ENCODE data around the gene ADGRG4. TPM values are rescaled to one million over a fixed set of nuclear protein-coding genes. Genes with fewer than 3 reads are reported as not detected.

ADGRG4 gene
- total and polyA plus RNA-seq, 2 donors (not counting 1 experiment from before 2014, with no cell fraction given): 0.03 TPM; not detected in 1

DNA sequence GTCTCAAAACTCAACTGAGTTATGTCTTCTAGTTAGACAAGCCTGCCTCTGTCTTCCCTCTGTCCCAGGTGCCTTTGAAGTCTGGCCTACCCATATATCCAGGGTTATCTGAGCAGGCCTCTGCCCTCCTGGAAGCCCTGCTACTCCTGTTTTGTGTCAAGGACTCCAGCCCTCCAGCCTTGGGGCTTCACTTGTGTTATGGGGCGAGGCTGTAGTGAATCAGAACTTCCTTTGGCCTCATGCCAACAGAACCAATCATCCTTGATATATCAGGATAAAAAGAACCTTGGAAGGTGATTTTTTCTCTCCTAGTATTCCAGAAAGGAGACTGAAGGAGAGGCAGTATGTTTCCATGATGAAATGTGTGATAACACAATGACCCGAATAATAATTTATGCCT lies 8.9 kb upstream of the ADGRG4 start:
- Histone ChIP-seq H3K79me2 (ENCODE audit: control insufficient read depth, insufficient read depth, low read length) (no peaks in the 10 kb centered on the region), H3K9me3 (ENCODE audit: control insufficient read depth, insufficient read depth, low read depth, low read length) (no peaks in the 10 kb centered on the region), H4K20me1 (ENCODE audit: control insufficient read depth, extremely low read depth, insufficient read depth, low read length) (no peaks in the 10 kb centered on the region), H2AFZ (ENCODE audit: low read length) (no peak overlapping the region), H3K4me3 (replicated peaks in 1 of 4; ENCODE audit: control extremely low read depth in 1 of 4, insufficient read depth in 1 of 4, low read depth in 3 of 4, low read length in 4 of 4) (no peak overlapping the region), H3K27ac (ENCODE audit: insufficient read depth, low read length) (no peak overlapping the region), H3K4me1 (ENCODE audit: control insufficient read depth, extremely low read depth, insufficient read depth, low read length) (no peaks in the 10 kb centered on the region), H3K4me2 (ENCODE audit: extremely low read depth, insufficient read depth, low read length) (no peak overlapping the region), H3K27me3 (ENCODE audit: control insufficient read depth, insufficient read depth, low read length) (no peaks in the 10 kb centered on the region), H3K9ac (ENCODE audit: insufficient read depth, low read length) (no peak overlapping the region), H3K36me3 (ENCODE audit: control insufficient read depth, insufficient read depth, low read length) (no peaks in the 10 kb centered on the region)
- TF ChIP-seq, protein P1, sequence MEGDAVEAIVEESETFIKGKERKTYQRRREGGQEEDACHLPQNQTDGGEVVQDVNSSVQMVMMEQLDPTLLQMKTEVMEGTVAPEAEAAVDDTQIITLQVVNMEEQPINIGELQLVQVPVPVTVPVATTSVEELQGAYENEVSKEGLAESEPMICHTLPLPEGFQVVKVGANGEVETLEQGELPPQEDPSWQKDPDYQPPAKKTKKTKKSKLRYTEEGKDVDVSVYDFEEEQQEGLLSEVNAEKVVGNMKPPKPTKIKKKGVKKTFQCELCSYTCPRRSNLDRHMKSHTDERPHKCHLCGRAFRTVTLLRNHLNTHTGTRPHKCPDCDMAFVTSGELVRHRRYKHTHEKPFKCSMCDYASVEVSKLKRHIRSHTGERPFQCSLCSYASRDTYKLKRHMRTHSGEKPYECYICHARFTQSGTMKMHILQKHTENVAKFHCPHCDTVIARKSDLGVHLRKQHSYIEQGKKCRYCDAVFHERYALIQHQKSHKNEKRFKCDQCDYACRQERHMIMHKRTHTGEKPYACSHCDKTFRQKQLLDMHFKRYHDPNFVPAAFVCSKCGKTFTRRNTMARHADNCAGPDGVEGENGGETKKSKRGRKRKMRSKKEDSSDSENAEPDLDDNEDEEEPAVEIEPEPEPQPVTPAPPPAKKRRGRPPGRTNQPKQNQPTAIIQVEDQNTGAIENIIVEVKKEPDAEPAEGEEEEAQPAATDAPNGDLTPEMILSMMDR (conservative IDR thresholded peaks at IDR 0.05 in 1 of 2, IDR thresholded peaks at IDR 0.05 in 1 of 2; ENCODE audit: low read depth in 1 of 2, low read length in 2 of 2): no peak
- TF ChIP-seq EZH2 (IDR thresholded peaks at IDR 0.05; ENCODE audit: low read length, missing control alignments): no peak
- DNase-seq (ENCODE audit: low read depth in 2 of 2): no peak

- H3K4me2 ChIP-seq (ENCODE audit: extremely low read depth, insufficient read depth, low read length): no peak overlapping the region
- no peaks in the 10 kb centered on the region for H3K9me3 ChIP-seq (ENCODE audit: control insufficient read depth, insufficient read depth, low read depth, low read length)
- H3K27ac ChIP-seq (ENCODE audit: insufficient read depth, low read length): no peak overlapping the region
- TF ChIP-seq, protein P1 (conservative IDR thresholded peaks at IDR 0.05 in 1 of 2, IDR thresholded peaks at IDR 0.05 in 1 of 2; ENCODE audit: low read depth in 1 of 2, low read length in 2 of 2): no peak
- TF ChIP-seq EZH2 (IDR thresholded peaks at IDR 0.05; ENCODE audit: low read length, missing control alignments): no peak
- no peak overlapping the region for H2AFZ ChIP-seq (ENCODE audit: low read length)
- DNase-seq (ENCODE audit: low read depth in 2 of 2): no peak
- H3K27me3 ChIP-seq (ENCODE audit: control insufficient read depth, insufficient read depth, low read length): no peaks in the 10 kb centered on the region
- H3K36me3 ChIP-seq (ENCODE audit: control insufficient read depth, insufficient read depth, low read length): no peaks in the 10 kb centered on the region
- H4K20me1 ChIP-seq (ENCODE audit: control insufficient read depth, extremely low read depth, insufficient read depth, low read length): no peaks in the 10 kb centered on the region
- no peaks in the 10 kb centered on the region for H3K79me2 ChIP-seq (ENCODE audit: control insufficient read depth, insufficient read depth, low read length)
- no peaks in the 10 kb centered on the region for H3K4me1 ChIP-seq (ENCODE audit: control insufficient read depth, extremely low read depth, insufficient read depth, low read length)
- H3K4me3 ChIP-seq (replicated peaks in 1 of 4; ENCODE audit: control extremely low read depth in 1 of 4, insufficient read depth in 1 of 4, low read depth in 3 of 4, low read length in 4 of 4): no peak overlapping the region
- no peak overlapping the region for H3K9ac ChIP-seq (ENCODE audit: insufficient read depth, low read length)
Measured at GRCh38 chrX:136292656-136293055, 8.1 kb upstream of the ADGRG4 start.

DNA sequence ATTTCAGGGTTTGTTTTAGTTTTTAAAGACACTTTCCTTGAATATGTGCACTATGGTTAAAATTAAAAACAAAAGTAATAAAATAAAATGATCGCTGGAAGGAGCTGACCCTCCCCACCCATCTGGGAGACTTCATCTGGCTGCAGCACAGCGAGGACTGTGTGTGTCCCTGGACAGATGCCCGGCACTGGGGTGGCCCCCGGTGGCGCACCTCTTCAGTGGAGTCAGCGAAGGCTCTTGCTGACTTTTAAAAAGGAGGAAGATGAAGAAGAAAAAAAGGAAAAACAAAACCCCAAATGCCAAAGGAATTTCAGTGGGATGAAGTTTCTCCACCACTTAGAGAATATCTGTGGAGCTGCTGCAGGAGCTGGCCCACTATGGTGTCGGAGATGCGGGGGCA lies 5.4 kb upstream of the ADGRG4 start:
- TF ChIP-seq EZH2 (IDR thresholded peaks at IDR 0.05; ENCODE audit: low read length, missing control alignments): no peak

More for the DNA sequence above, 5.4 kb upstream of the ADGRG4 start:
- H3K4me1 ChIP-seq (ENCODE audit: control insufficient read depth, extremely low read depth, insufficient read depth, low read length): no peaks in the 10 kb centered on the region
- no peak overlapping the region for H3K27ac ChIP-seq (ENCODE audit: insufficient read depth, low read length)
- H3K36me3 ChIP-seq (ENCODE audit: control insufficient read depth, insufficient read depth, low read length): no peaks in the 10 kb centered on the region
- no peak overlapping the region for H3K4me3 ChIP-seq (replicated peaks in 1 of 4; ENCODE audit: control extremely low read depth in 1 of 4, insufficient read depth in 1 of 4, low read depth in 3 of 4, low read length in 4 of 4)
- no peak overlapping the region for H3K4me2 ChIP-seq (ENCODE audit: extremely low read depth, insufficient read depth, low read length)
- no peak for DNase-seq (ENCODE audit: low read depth in 2 of 2)
- no peaks in the 10 kb centered on the region for H4K20me1 ChIP-seq (ENCODE audit: control insufficient read depth, extremely low read depth, insufficient read depth, low read length)
- no peaks in the 10 kb centered on the region for H3K27me3 ChIP-seq (ENCODE audit: control insufficient read depth, insufficient read depth, low read length)
- H3K79me2 ChIP-seq (ENCODE audit: control insufficient read depth, insufficient read depth, low read length): no peaks in the 10 kb centered on the region
- no peak overlapping the region for H2AFZ ChIP-seq (ENCODE audit: low read length)
- no peaks in the 10 kb centered on the region for H3K9me3 ChIP-seq (ENCODE audit: control insufficient read depth, insufficient read depth, low read depth, low read length)
- H3K9ac ChIP-seq (ENCODE audit: insufficient read depth, low read length): no peak overlapping the region

Measured in fibroblast of lung (primary cell).